ENCODE measurements around the gene SRSF3.
A peak's percentile ranks its signal among the peaks of the same experiment; 100 is the strongest.

The SRSF3 gene

GRCh38 chr6:36594029-36594815 is at the start of gene SRSF3:
SRSF3 (plus strand) TSS chr6:36594362; CDS start chr6:36596763, 2,401 bp downstream.
- Histone ChIP-seq H3K4me3 (ENCODE audit: low read depth, low read length) (peak within 1 kb of the TSS; percentile 95), H3K27me3 (ENCODE audit: control insufficient read depth, insufficient read depth, low read length) (no peaks in the 10 kb centered on the region), H3K9me3 (ENCODE audit: control insufficient read depth, insufficient read depth, low read depth, low read length) (no peaks in the 10 kb centered on the region), H3K27ac (ENCODE audit: low read depth, low read length) (peak within 1 kb of the TSS; percentile 96), H3K36me3 (ENCODE audit: control insufficient read depth, insufficient read depth, low read length) (peaks cover 47% of the 10 kb centered on the region), H3K4me1 (ENCODE audit: control insufficient read depth, insufficient read depth, low read length) (peaks cover 7% of the 10 kb centered on the region; the same call in 1 of the 2 replicates), H3K9ac (ENCODE audit: low read length) (peak within 1 kb of the TSS; percentile 95)

DNA sequence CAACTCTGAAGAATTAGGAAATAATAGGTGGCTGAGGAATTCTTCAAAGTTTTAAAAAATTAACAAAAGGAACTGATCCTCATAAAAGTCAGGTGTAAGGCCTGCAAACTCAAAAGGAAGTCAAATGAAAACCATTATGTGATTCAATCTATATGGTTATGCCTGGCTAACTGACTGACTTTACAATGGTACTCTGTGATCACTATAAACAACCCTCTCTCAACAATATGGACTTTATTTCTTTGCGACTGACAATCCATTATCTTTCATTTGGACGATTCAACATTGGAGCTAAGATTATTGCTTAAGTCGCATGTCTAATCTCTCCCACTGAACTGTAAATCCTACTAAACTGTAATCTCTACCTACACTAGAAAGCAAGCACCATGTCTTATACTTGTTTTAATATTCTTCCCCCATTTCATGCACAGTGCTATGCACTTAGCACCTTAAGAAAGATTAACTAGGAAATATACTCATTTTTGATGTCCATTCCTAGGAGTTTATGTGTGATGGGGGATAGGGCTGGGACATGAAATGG is 48.3 kb upstream of the SRSF3 start:
- H3K4me1 ChIP-seq (ENCODE audit: control insufficient read depth, insufficient read depth, low read length), result peaks cover 12% of the 10 kb centered on the region
- H3K27ac ChIP-seq (ENCODE audit: low read depth, low read length), result no peak overlapping the region

GRCh38 chr6:36546308-36546919 is 47.7 kb upstream of the SRSF3 start:
- Histone ChIP-seq H3K27ac (ENCODE audit: low read depth, low read length) (peak overlapping the region; percentile 59; the same call in 1 of the 2 replicates), H3K36me3 (ENCODE audit: control insufficient read depth, insufficient read depth, low read length) (peaks cover 6% of the 10 kb centered on the region), H3K4me1 (ENCODE audit: control insufficient read depth, insufficient read depth, low read length) (peaks cover 12% of the 10 kb centered on the region), H3K4me3 (ENCODE audit: low read depth, low read length) (peak overlapping the region; percentile 89), H3K27me3 (ENCODE audit: control insufficient read depth, insufficient read depth, low read length) (no peaks in the 10 kb centered on the region), H3K9ac (ENCODE audit: low read length) (peak overlapping the region; percentile 90), H3K9me3 (ENCODE audit: control insufficient read depth, insufficient read depth, low read depth, low read length) (no peaks in the 10 kb centered on the region)

More for the DNA sequence above, 48.3 kb upstream of the SRSF3 start:
- Histone ChIP-seq H3K4me3 (ENCODE audit: low read depth, low read length) (peak overlapping the region; percentile 89), H3K9me3 (ENCODE audit: control insufficient read depth, insufficient read depth, low read depth, low read length) (no peaks in the 10 kb centered on the region), H3K27me3 (ENCODE audit: control insufficient read depth, insufficient read depth, low read length) (no peaks in the 10 kb centered on the region), H3K9ac (ENCODE audit: low read length) (peak overlapping the region; percentile 90), H3K36me3 (ENCODE audit: control insufficient read depth, insufficient read depth, low read length) (peaks cover 10% of the 10 kb centered on the region)

GRCh38 chr6:36546920-36547645 is 47.1 kb upstream of the SRSF3 start, which contains the start of gene STK38:
STK38 (minus strand) TSS chr6:36547479; CDS start chr6:36540202, 7,277 bp downstream.
- peak within 1 kb of the TSS; percentile 59; the same call in 1 of the 2 replicates for H3K27ac ChIP-seq (ENCODE audit: low read depth, low read length)
- peaks cover 12% of the 10 kb centered on the region for H3K4me1 ChIP-seq (ENCODE audit: control insufficient read depth, insufficient read depth, low read length)
- H3K9ac ChIP-seq (ENCODE audit: low read length), result peak within 1 kb of the TSS; percentile 90
- no peaks in the 10 kb centered on the region for H3K27me3 ChIP-seq (ENCODE audit: control insufficient read depth, insufficient read depth, low read length)
- H3K36me3 ChIP-seq (ENCODE audit: control insufficient read depth, insufficient read depth, low read length), result peaks cover 4% of the 10 kb centered on the region
- peak within 1 kb of the TSS; percentile 89 for H3K4me3 ChIP-seq (ENCODE audit: low read depth, low read length)
- H3K9me3 ChIP-seq (ENCODE audit: control insufficient read depth, insufficient read depth, low read depth, low read length), result no peaks in the 10 kb centered on the region

DNA sequence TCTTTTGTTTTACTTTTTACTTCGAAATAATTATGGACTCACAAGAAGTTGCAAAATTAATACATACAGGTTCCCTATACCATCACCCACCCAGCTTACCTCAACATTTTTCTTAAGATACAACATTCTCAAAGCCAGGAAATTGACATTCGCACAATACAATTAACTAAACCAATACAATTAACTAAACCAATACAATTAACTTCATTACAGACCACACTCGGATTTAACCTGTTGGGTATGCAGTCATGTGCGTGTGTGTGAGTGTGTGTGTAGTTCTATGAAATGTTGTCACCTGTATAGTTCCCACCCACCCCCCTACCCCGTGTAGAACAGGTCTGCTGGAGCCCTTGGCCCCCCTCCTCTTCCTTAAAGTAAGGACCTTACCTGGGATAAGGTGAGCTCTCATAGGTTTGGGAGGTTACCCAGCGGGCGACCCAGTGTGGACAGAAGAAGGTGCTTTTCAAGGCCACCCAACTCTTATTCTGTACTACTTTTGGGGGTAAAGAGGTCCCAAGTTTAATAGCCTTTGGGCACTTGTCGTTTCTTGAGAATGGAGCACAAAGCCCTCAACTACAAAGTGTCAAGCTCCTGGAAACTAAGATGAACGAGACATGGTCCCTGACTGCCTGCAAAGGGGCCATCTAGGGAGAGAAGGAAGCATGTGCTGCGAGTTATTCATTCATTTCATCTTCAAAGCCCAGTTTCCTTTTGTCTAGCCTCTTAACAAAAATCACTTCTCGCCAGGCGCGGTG is 46.3 kb upstream of the SRSF3 start:
- Histone ChIP-seq H3K27ac (ENCODE audit: low read depth, low read length) (no peak overlapping the region), H3K4me3 (ENCODE audit: low read depth, low read length) (peak overlapping the region; percentile 89), H3K4me1 (ENCODE audit: control insufficient read depth, insufficient read depth, low read length) (peaks cover 12% of the 10 kb centered on the region)

GRCh38 chr6:36548401-36548743 is 45.8 kb upstream of the SRSF3 start:
- H3K27ac ChIP-seq (ENCODE audit: low read depth, low read length), result no peak overlapping the region
- no peak overlapping the region for H3K4me3 ChIP-seq (ENCODE audit: low read depth, low read length)
- no peaks in the 10 kb centered on the region for H3K9me3 ChIP-seq (ENCODE audit: control insufficient read depth, insufficient read depth, low read depth, low read length)
- peaks cover 2% of the 10 kb centered on the region for H3K36me3 ChIP-seq (ENCODE audit: control insufficient read depth, insufficient read depth, low read length)
- H3K27me3 ChIP-seq (ENCODE audit: control insufficient read depth, insufficient read depth, low read length), result no peaks in the 10 kb centered on the region
- peaks cover 12% of the 10 kb centered on the region for H3K4me1 ChIP-seq (ENCODE audit: control insufficient read depth, insufficient read depth, low read length)
- H3K9ac ChIP-seq (ENCODE audit: low read length), result no peak overlapping the region

More for the DNA sequence above, 46.3 kb upstream of the SRSF3 start:
- no peaks in the 10 kb centered on the region for H3K27me3 ChIP-seq (ENCODE audit: control insufficient read depth, insufficient read depth, low read length)
- peaks cover 4% of the 10 kb centered on the region for H3K36me3 ChIP-seq (ENCODE audit: control insufficient read depth, insufficient read depth, low read length)
- no peaks in the 10 kb centered on the region for H3K9me3 ChIP-seq (ENCODE audit: control insufficient read depth, insufficient read depth, low read depth, low read length)
- H3K9ac ChIP-seq (ENCODE audit: low read length), result no peak overlapping the region

GRCh38 chr6:36550473-36551000 is 43.6 kb upstream of the SRSF3 start:
- H3K4me3 ChIP-seq (ENCODE audit: low read depth, low read length), result no peak overlapping the region
- H3K36me3 ChIP-seq (ENCODE audit: control insufficient read depth, insufficient read depth, low read length), result no peaks in the 10 kb centered on the region
- no peak overlapping the region for H3K27ac ChIP-seq (ENCODE audit: low read depth, low read length)
- no peak overlapping the region for H3K9ac ChIP-seq (ENCODE audit: low read length)
- no peaks in the 10 kb centered on the region for H3K27me3 ChIP-seq (ENCODE audit: control insufficient read depth, insufficient read depth, low read length)
- peaks cover 12% of the 10 kb centered on the region for H3K4me1 ChIP-seq (ENCODE audit: control insufficient read depth, insufficient read depth, low read length)
- H3K9me3 ChIP-seq (ENCODE audit: control insufficient read depth, insufficient read depth, low read depth, low read length), result no peaks in the 10 kb centered on the region

DNA sequence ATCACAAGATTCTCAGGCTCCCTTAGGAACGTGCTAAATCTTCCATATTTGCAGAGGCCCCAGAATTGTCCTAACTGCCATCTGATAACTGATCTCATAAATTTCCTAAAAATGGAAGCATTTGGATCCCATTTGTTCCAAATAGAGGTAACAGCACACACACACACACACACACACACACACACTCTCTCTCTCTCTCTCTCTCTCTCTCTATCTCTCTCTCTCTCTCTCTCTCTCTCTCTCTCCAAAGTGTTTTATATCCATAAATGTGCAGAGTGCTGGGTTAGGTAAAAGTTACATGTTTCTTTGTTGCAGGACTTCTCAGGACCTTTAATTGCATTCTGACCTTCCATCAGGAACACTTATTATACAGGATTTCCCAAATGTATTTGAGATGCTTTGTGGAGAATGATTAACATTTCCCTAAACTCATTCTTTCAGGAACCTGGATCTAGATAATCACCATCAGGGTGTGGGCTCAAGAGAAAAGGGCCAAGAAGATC is 38.4 kb upstream of the SRSF3 start:
- H3K4me3 ChIP-seq (ENCODE audit: low read depth, low read length), result no peak overlapping the region
- H3K36me3 ChIP-seq (ENCODE audit: control insufficient read depth, insufficient read depth, low read length), result no peaks in the 10 kb centered on the region
- H3K4me1 ChIP-seq (ENCODE audit: control insufficient read depth, insufficient read depth, low read length), result no peaks in the 10 kb centered on the region
- no peak overlapping the region for H3K27ac ChIP-seq (ENCODE audit: low read depth, low read length)
- H3K27me3 ChIP-seq (ENCODE audit: control insufficient read depth, insufficient read depth, low read length), result no peaks in the 10 kb centered on the region
- H3K9ac ChIP-seq (ENCODE audit: low read length), result no peak overlapping the region
- H3K9me3 ChIP-seq (ENCODE audit: control insufficient read depth, insufficient read depth, low read depth, low read length), result no peaks in the 10 kb centered on the region

DNA sequence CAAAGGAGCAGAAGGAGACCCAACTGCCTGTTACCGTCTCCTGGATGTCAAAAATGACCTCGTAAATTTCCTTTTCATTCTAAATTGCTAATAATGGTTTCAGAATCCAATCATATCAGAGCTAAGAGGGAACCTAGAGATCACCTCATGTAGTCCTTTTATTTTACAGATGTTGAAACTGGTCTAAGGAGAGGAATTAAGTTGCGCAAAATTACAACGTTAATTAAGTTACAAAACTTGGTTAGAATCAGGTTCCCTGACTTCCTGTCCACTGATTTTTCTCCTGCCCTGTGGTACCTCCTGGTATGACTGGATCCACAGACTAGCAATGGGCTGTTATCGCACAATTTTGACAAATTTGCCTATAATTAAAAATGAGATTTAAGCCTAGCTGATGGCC is 37.9 kb upstream of the SRSF3 start:
- Histone ChIP-seq H3K27me3 (ENCODE audit: control insufficient read depth, insufficient read depth, low read length) (no peaks in the 10 kb centered on the region), H3K4me1 (ENCODE audit: control insufficient read depth, insufficient read depth, low read length) (no peaks in the 10 kb centered on the region), H3K4me3 (ENCODE audit: low read depth, low read length) (no peak overlapping the region), H3K9ac (ENCODE audit: low read length) (no peak overlapping the region), H3K36me3 (ENCODE audit: control insufficient read depth, insufficient read depth, low read length) (no peaks in the 10 kb centered on the region), H3K9me3 (ENCODE audit: control insufficient read depth, insufficient read depth, low read depth, low read length) (no peaks in the 10 kb centered on the region), H3K27ac (ENCODE audit: low read depth, low read length) (no peak overlapping the region)

Data from HUES6 (cell line).